Immature natural killer cell (primary cell): Measurements from ENCODE around the gene CIRBP. TPM values are rescaled to one million over a fixed set of nuclear protein-coding genes. Genes with fewer than 3 reads are reported as not detected.
"Not testable (repeated sequence)": the region's sequence is repeated elsewhere in the genome, so short reads cannot be mapped to it uniquely, and the experiment has no call there.

ENCODE experiments used
- DNase-seq, 3 donors: peaks; one replicate each; pipeline ENCODE4 v3.0.0; 2022; ENCODE audit warnings: mixed read lengths in 1 of 3
- H3K27ac Mint-ChIP-seq, 6 donors: one replicate each; pipeline ENCODE4 v1.8.0; 2020; ENCODE audit warnings: mixed read lengths in 6 of 6, mild to moderate bottlenecking in 5 of 6, inconsistent platforms in 4 of 6, moderate library complexity in 3 of 6
- H3K27me3 Mint-ChIP-seq, 3 donors: one replicate each; pipeline ENCODE4 v1.8.0; 2020 to 2021; ENCODE audit warnings: low read depth in 3 of 3, mild to moderate bottlenecking in 3 of 3, mixed read lengths in 3 of 3, moderate library complexity in 3 of 3, inconsistent platforms in 1 of 3
- H3K36me3 Mint-ChIP-seq, 3 donors: one replicate each; pipeline ENCODE4 v1.8.0; 2020; ENCODE audit warnings: mixed read lengths in 3 of 3, inconsistent platforms in 2 of 3, mild to moderate bottlenecking in 2 of 3
- H3K4me1 Mint-ChIP-seq, 2 donors: one replicate each; pipeline ENCODE4 v1.8.0; 2020; ENCODE audit warnings: inconsistent platforms in 2 of 2, mild to moderate bottlenecking in 2 of 2, mixed read lengths in 2 of 2, moderate library complexity in 1 of 2
- H3K4me3 Mint-ChIP-seq, 5 donors: one replicate each; pipeline ENCODE4 v1.8.0; 2020; ENCODE audit warnings: mild to moderate bottlenecking in 5 of 5, mixed read lengths in 5 of 5, inconsistent platforms in 3 of 5, moderate library complexity in 3 of 5
- H3K9me3 Mint-ChIP-seq, 6 donors: one replicate each; pipeline ENCODE4 v1.8.0; 2020; ENCODE audit warnings: mild to moderate bottlenecking in 6 of 6, mixed read lengths in 6 of 6, inconsistent platforms in 4 of 6, moderate library complexity in 3 of 6
- polyA plus RNA-seq, 3 donors: library from polyadenylated mRNA; unstranded; fragments of 300-500 nt; fragmentation: Illumina TruSeq; gene quantifications; one replicate each; pipeline ENCODE4 v1.2.3, GENCODE V29; 2021

The CIRBP gene
- polyA plus RNA-seq, 3 donors from 2014 or later, result 146 to 246 (median 197) TPM

DNA sequence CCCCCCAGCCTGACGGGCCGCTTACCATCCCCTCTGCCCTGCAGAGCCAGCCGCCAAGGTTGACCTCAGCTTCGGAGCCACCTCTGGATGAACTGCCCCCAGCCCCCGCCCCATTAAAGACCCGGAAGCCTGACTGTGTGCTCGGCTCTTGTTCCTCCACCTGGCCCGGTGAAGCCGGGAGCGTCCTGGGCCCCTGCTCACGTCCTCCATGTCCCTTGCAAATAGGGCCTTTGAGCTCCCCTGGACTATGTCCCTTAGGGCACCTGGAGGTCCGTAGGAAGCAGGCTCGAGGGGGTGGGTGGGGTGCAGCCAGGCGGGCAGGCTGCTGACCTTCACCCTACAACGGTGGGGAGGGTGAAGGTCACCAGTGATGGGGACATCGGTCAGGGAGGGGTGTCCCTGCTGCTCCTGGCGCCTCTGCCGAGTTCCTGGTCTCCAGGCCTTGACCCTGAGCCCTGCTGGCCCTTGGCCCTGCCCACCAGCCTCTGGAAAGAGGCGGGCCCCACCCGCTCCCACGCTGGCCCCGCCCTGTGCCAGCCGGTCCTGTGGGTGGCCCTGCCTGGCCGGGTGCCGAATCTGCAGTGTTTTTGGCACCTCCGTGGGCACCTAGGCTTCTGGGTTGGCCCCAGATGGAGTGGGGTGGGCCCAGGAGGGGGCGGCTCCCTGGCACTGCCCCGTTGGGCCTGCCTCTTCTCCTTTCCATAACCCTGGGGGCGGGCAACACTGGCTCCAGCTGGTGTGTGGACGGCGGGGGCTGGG is 24.3 kb upstream of the CIRBP start:
- Mint-ChIP-seq H3K4me1 (peaks cover 13 to 27% of the 10 kb centered on the region in 2 donors), H3K36me3 (peaks cover 0 to 4% (median 4%) of the 10 kb centered on the region in 3 donors), H3K4me3 (peak overlapping the region; percentile 67 to 84 (median 81)), H3K27me3 (peaks cover 9 to 19% (median 13%) of the 10 kb centered on the region in 3 donors), H3K9me3 (no peaks in the 10 kb centered on the region), H3K27ac (peak overlapping the region; percentile 85 to 98 (median 92))
- DNase-seq, result peak in 1 of 3 donors; percentile 55

GRCh38 chr19:1245494-1246264 is 23.5 kb upstream of the CIRBP start:
- H3K9me3 Mint-ChIP-seq, result no peaks in the 10 kb centered on the region
- peaks cover 9 to 20% (median 14%) of the 10 kb centered on the region in 3 donors for H3K27me3 Mint-ChIP-seq
- no peak overlapping the region for H3K4me3 Mint-ChIP-seq
- no peak for DNase-seq
- peaks cover 13 to 26% of the 10 kb centered on the region in 2 donors for H3K4me1 Mint-ChIP-seq
- H3K36me3 Mint-ChIP-seq, result peaks cover 0 to 5% (median 4%) of the 10 kb centered on the region in 3 donors
- peak overlapping the region in 1 of 6 donors; percentile 17 for H3K27ac Mint-ChIP-seq

GRCh38 chr19:1246265-1247087 is 22.7 kb upstream of the CIRBP start:
- H3K36me3 Mint-ChIP-seq, DNase-seq, H3K9me3 Mint-ChIP-seq: not testable (repeated sequence)
- Mint-ChIP-seq H3K4me1 (peaks cover 9 to 18% of the 10 kb centered on the region in 2 donors), H3K27me3 (peaks cover 13 to 24% (median 16%) of the 10 kb centered on the region in 3 donors), H3K4me3 (peak overlapping the region in 1 of 5 donors; percentile 13), H3K27ac (peak overlapping the region in 5 of 6 donors; percentile 30 to 71 (median 35))

GRCh38 chr19:1247748-1248138 is 21.4 kb upstream of the CIRBP start:
- Mint-ChIP-seq H3K9me3 (no peaks in the 10 kb centered on the region), H3K27ac (peak overlapping the region; percentile 23 to 89 (median 74)), H3K27me3 (peaks cover 23 to 32% (median 25%) of the 10 kb centered on the region in 3 donors), H3K36me3 (peaks cover 0 to 11% (median 5%) of the 10 kb centered on the region in 3 donors), H3K4me1 (peaks cover 6 to 10% of the 10 kb centered on the region in 2 donors), H3K4me3 (peak overlapping the region in 3 of 5 donors; percentile 14 to 75 (median 61))
- no peak for DNase-seq

DNA sequence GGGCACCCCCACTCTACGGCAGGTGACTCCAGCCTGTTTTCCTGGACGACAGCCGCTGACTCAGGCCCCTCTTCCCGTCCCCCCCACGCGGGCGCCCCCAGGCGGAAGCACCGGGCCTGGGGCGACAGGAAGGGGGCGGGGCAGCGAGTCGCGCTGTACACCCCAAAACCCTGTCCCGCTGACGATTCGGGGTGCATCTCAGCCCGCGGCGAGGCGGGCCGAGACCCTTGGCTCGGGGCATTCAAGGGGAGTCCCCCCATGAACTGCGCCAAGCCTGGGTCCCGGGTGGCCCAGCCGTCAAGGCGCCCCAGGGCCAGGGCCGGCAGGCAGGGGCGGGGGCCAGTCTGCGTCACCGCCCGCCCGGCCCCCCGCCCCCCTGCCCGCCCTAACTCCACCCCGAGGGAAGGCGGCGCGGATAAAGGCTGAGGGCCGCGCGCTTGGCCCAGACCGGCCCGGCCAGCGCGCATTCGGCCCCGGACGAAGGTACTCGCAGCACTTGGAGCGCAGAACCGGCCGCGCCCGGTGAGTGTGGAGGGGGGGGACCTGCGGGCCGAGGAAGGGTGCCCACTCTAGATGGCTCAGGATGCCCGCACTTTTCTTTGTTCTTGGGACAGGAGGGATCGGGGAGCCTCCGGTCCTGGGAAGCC is 20.9 kb upstream of the CIRBP start, which contains the start of gene MIDN:
TSS of gene MIDN (plus strand) at position 445 of the 647 bp plus-strand sequence. CDS start 1,714 bp downstream, outside the sequence.
- Mint-ChIP-seq H3K4me1 (peaks cover 6 to 7% of the 10 kb centered on the region in 2 donors), H3K27ac (peak within 1 kb of the TSS; percentile 55 to 91 (median 86)), H3K27me3 (peaks cover 24 to 37% (median 28%) of the 10 kb centered on the region in 3 donors), H3K36me3 (peaks cover 0 to 11% (median 5%) of the 10 kb centered on the region in 3 donors), H3K4me3 (peak within 1 kb of the TSS; percentile 74 to 83 (median 75)), H3K9me3 (no peaks in the 10 kb centered on the region)
- DNase-seq, result peak; percentile 83 to 85 (median 83)

DNA sequence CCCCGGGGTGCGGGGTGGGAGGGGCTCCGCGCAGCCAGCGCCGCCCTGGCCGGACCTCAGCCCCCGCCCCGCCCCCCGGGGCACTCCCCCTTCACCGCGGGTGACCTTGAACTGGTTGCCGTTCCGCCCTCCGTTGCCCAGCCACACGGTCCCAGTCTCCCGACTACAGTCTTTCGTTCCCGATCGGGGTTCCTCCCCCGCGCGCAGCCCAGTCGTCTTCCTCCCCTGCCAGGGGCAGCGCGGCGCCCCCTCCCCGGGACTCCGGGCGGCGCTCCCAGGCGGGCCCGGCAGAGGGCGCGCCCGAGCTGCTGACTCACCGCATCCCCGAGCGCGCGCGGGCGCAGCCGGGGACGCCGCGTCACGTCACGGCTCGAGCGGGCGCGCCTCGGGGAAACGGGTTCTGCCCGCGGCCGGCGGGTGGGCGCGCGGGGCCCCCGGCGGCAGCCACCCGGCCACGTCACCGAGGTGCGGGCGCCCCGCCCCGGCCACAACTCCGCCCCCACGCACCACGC is 20.3 kb upstream of the CIRBP start:
- Mint-ChIP-seq H3K27me3 (peaks cover 28 to 41% (median 33%) of the 10 kb centered on the region in 3 donors), H3K9me3 (no peaks in the 10 kb centered on the region), H3K4me1 (peaks cover 9 to 10% of the 10 kb centered on the region in 2 donors), H3K4me3 (peak overlapping the region; percentile 74 to 83 (median 75)), H3K36me3 (peaks cover 0 to 14% (median 5%) of the 10 kb centered on the region in 3 donors), H3K27ac (peak overlapping the region; percentile 39 to 88 (median 78))
- peak; percentile 91 to 94 (median 92) for DNase-seq

DNA sequence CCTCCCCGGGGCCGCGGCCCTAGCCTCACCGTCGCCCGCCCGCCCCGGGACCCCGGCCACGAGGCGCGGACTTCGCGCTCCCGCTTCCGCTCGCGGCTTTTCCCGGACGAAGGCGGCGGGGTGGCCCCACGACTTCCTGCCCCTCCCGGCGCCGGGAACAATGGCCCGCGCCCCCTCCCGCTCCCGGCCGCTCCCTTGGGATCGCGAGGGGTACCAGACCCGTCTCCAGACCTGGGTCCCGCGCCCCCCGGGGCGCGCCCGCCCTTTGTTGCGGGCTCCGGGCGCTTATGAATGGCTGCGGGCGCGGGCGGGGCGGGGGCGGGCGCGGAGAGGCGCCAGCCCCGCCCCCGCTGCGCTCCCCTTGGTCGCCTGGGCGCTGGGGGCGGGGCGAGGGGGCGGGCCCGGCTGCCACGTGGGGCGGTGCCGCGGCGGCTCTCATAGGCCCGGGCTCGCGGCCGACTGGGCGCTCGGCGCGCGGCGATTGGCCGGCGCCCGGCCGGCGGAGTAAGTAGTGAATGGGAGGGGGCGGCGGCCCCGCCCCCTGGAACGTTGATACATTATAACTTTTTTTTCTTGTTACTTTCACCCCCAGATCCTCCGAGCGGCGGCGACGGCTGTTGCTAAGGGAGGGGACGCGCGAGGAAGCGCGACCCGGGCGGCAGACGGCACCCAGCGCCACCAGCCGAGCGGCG is 19.7 kb upstream of the CIRBP start:
- peaks cover 0 to 14% (median 5%) of the 10 kb centered on the region in 3 donors for H3K36me3 Mint-ChIP-seq
- peaks cover 30 to 47% (median 35%) of the 10 kb centered on the region in 3 donors for H3K27me3 Mint-ChIP-seq
- H3K4me1 Mint-ChIP-seq, result peaks cover 9 to 10% of the 10 kb centered on the region in 2 donors
- H3K9me3 Mint-ChIP-seq, result no peaks in the 10 kb centered on the region
- peak overlapping the region; percentile 88 to 96 (median 92) for H3K27ac Mint-ChIP-seq
- H3K4me3 Mint-ChIP-seq, result peak overlapping the region; percentile 83 to 91 (median 89)
- DNase-seq, result peak; percentile 91 to 96 (median 95)

DNA sequence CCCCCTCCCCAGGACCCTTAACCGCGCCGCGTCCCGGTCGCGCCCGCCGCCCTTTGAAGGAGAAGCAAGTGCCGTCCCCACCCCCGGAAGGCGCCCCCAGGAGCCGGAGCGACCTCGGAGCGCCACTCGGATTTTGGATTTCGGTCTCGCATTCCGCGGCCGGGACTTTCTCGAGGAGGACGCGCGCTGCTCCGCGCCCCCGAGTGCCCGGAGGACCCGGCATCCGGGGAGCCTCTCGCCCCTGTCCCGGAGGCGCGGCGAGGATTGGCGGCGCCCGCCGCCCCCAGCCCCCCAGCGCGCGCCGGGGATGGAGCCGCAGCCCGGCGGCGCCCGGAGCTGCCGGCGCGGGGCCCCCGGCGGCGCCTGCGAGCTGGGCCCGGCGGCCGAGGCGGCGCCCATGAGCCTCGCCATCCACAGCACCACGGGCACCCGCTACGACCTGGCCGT is 19.1 kb upstream of the CIRBP start:
- Mint-ChIP-seq H3K9me3 (no peaks in the 10 kb centered on the region), H3K4me3 (peak overlapping the region; percentile 83 to 91 (median 89)), H3K27ac (peak overlapping the region in 5 of 6 donors; percentile 91 to 96 (median 92)), H3K27me3 (peaks cover 35 to 52% (median 40%) of the 10 kb centered on the region in 3 donors), H3K36me3 (peaks cover 0 to 20% (median 5%) of the 10 kb centered on the region in 3 donors), H3K4me1 (peaks cover 11 to 12% of the 10 kb centered on the region in 2 donors)
- no peak for DNase-seq

- Mint-ChIP-seq H3K27me3 (peaks cover 37 to 59% (median 45%) of the 10 kb centered on the region in 3 donors), H3K9me3 (no peaks in the 10 kb centered on the region), H3K36me3 (peaks cover 0 to 23% (median 5%) of the 10 kb centered on the region in 3 donors), H3K4me1 (peaks cover 11 to 17% of the 10 kb centered on the region in 2 donors), H3K4me3 (peak overlapping the region; percentile 93 to 95 (median 94)), H3K27ac (peak overlapping the region; percentile 85 to 97 (median 95))
- peak; percentile 76 to 86 (median 84) for DNase-seq
Measured at GRCh38 chr19:1250437-1251260, 18.5 kb upstream of the CIRBP start.

DNA sequence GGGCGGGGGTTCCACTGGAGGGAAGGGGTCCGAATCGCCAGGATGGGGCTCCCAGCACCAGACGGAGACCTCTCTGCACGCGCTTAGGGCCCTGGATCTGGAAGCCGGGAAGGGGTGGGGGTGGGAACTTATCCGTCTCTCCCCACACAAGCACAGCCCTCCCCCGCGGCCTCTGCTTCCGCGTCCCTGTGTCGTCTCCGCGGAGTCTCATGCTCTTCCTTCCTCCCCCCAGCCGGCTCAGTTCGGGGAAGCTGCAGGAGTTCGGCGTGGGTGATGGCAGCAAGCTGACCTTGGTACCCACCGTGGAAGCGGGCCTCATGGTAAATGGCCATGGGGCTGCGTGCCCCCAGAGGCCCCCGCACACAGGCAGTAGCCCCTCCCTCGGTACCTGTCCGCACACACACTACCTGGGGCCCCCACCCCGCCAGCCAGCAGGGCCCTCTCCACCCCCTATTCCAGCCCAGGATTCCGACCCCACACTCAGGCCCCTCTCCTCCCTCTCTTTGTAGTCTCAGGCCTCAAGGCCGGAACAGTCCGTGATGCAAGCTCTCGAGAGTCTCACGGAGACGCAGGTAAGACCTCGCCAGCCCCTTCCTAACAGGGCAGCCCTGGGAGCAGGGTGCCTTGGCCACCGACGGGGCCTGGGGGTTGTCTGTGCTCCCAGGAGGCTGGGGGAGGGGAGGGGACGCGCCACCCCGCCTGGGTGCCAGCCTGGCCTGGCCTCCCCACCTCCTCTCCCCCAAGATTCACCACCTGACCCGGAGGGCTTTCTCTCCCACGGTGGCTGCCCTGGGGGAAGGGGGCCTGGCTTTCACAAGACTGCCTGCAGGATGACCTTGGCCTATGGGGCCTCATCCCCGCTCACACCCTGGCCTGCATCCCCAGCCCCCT is 17.6 kb upstream of the CIRBP start:
- H3K27ac Mint-ChIP-seq, result peak overlapping the region; percentile 85 to 97 (median 95)
- H3K9me3 Mint-ChIP-seq, result no peaks in the 10 kb centered on the region
- peaks cover 0 to 23% (median 5%) of the 10 kb centered on the region in 3 donors for H3K36me3 Mint-ChIP-seq

More for the DNA sequence above, 17.6 kb upstream of the CIRBP start:
- peak; percentile 57 to 66 (median 66) for DNase-seq
- Mint-ChIP-seq H3K27me3 (peaks cover 45 to 68% (median 53%) of the 10 kb centered on the region in 3 donors), H3K4me3 (peak overlapping the region; percentile 93 to 95 (median 94)), H3K4me1 (peaks cover 15 to 25% of the 10 kb centered on the region in 2 donors)
